H54 (cell line): ENCODE data around the gene FBXO44.

ENCODE experiments used
- DNase-seq: peaks from one replicate; pipeline ENCODE4 v3.0.0; 2011; ENCODE audit warnings: low spot score, mixed read lengths; ENCODE audit not compliant: insufficient read length
- FAIRE-seq: peaks from 3 replicates; lab custom pipeline; 2011; peaks lifted over from hg19 to GRCh38; lab: Jason Lieb, UNC
- POLR2A ChIP-seq: IDR thresholded peaks from 2 replicates; pipeline ENCODE4 v1.6.1; 2011; ENCODE audit warnings: low read depth, mild to moderate bottlenecking, low read length

The FBXO44 gene

DNA sequence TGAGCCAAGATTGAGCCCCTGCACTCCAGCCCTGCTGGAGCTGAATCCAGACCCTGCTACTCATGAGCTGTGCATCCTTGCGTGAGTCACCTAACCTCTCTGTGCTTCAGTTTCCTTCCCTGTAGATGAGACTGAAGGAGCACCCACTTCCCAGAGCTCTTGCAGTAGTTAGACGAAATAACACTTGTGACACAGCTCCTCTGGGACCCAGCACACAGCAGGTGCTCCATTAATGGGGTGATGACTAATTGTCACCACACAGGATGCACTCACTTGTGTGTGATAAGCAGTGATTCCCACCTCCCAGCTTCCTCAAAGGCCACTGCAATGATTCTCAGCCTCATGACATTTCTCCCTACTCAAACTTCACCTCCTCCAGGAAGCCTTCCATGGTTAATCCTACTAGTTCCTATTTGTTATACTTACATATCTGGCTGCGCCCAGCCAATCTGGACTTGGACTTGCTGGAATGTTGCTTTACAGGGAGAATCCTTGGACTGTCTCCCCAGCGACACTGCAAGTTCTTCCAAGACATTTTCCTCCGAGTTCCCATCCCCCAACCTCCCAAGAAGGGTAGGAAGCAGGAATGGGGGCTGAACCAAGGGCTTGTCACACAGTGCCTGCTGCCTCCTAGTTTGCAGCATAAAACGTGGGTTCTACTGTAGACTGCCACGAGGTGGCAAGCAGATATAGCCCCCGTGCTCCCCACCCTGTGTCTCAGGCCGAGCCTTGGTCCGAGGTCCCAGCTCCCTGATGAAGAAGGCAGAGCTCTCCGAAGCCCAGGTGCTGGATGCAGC is 54.1 kb downstream of the FBXO44 start:
- DNase-seq (no peak), FAIRE-seq (no peak)
- no peak for TF ChIP-seq POLR2A

DNA sequence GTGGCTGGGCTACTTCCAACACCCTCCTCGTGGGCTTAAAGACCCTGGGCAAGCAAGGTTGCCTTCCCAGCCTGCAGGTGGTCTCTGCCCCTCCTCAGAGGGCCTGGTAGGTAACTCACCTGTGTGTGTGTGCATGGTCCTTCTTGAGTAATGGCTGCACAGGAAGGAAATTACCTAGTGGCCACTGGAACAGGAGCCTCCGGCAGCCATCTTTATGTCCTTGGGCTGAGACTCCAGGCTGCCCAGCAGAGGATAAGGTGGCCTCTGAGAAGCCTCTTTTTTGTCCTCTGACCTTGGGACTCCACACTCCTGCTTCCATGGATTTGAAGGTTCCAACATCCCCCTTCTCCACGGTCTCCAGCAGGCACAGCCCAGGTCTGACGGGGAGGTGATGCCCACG is 56.8 kb downstream of the FBXO44 start:
- no peak for TF ChIP-seq POLR2A
- FAIRE-seq (no peak), DNase-seq (no peak)

DNA sequence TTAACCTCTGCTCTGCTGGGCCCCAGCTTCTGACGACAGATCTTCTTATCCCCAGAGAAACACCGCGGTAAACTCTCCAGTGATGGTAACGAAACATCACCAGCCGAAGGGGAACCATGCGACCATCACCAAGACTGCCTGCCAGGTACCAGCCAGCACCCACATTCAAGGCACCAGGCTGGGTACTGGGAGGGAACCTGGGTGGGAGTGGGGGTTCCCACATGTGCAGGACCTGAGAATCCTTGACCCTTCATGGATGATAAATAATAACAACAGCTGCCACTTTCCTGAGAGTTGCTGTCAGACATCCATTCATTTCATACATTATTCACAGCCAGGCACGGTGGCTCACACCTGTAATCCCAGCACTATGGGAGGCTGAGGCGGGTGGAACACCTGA is 57.6 kb downstream of the FBXO44 start:
- FAIRE-seq, result no peak
- DNase-seq, result no peak
- no peak for TF ChIP-seq POLR2A
